H1 (cell line): ENCODE data around the gene MYOM1. TPM values are rescaled to one million over a fixed set of nuclear protein-coding genes. Genes with fewer than 3 reads are reported as not detected.

Source experiments
- CTCF ChIA-PET: fragments of 300-600 bp; sonication (Branson Sonifier 250); formaldehyde crosslinking; loops from one replicate; lab custom pipeline; 2021; ENCODE audit not compliant: partially characterized antibody; lab: Charles Lee
- POLR2A ChIA-PET: fragments of 300-600 bp; sonication (Branson Sonifier 250); formaldehyde crosslinking; loops from one replicate; lab custom pipeline; 2021; ENCODE audit warnings: inconsistent platforms; ENCODE audit not compliant: partially characterized antibody; lab: Charles Lee
- DNase-seq, 2 experiments: peaks; one replicate each; pipeline versions ENCODE4 v3.0.0 to v3.0.0-alpha.2; 2010 to 2022; ENCODE audit warnings: low spot score in 2 of 2, low read depth in 1 of 2, mixed read lengths in 1 of 2
- FAIRE-seq: peaks from 2 replicates; lab custom pipeline; 2011; peaks lifted over from hg19 to GRCh38; lab: Jason Lieb, UNC
- H2AFZ ChIP-seq: 2 replicates; pipeline ENCODE4 v1.8.1; 2012; ENCODE audit warnings: low read length, inconsistent platforms
- H2AK5ac ChIP-seq: 2 replicates; pipeline ENCODE4 v1.6.1; 2013; ENCODE audit warnings: low read depth, low read length
- H2BK120ac ChIP-seq: replicated peaks from 2 replicates; pipeline ENCODE3; 2013; ENCODE audit warnings: low read depth, low read length, inconsistent platforms
- H2BK12ac ChIP-seq: 2 replicates; pipeline ENCODE4 v1.6.1; 2013; ENCODE audit warnings: low read depth, low read length
- H2BK15ac ChIP-seq: 2 replicates; pipeline ENCODE4 v1.6.1; 2013; ENCODE audit warnings: low read length
- H2BK20ac ChIP-seq: 2 replicates; pipeline ENCODE4 v1.6.1; 2013; ENCODE audit warnings: low read length
- H2BK5ac ChIP-seq: 2 replicates; pipeline ENCODE4 v1.6.1; 2013; ENCODE audit warnings: low read depth, low read length
- H3K14ac ChIP-seq: 2 replicates; pipeline ENCODE4 v1.6.1; 2013; ENCODE audit warnings: inconsistent platforms; ENCODE audit not compliant: insufficient read length
- H3K18ac ChIP-seq: 2 replicates; pipeline ENCODE4 v1.6.1; 2013; ENCODE audit warnings: low read length; ENCODE audit errors: extremely low read depth
- H3K23ac ChIP-seq: 2 replicates; pipeline ENCODE4 v1.6.1; 2013; ENCODE audit warnings: inconsistent platforms; ENCODE audit not compliant: insufficient read length
- H3K23me2 ChIP-seq: 2 replicates; pipeline ENCODE4 v1.6.1; 2013; ENCODE audit warnings: low read depth, low read length
- H3K27ac ChIP-seq: 2 replicates; pipeline ENCODE4 v1.6.1; 2011; ENCODE audit warnings: low read depth, low read length, inconsistent platforms
- H3K27me3 ChIP-seq, 4 experiments: replicated peaks in 1 of 4; 1 replicate in 1 of 4; 2 replicates in 3 of 4; pipeline versions ENCODE4 v1.6.1 to v1.8.1; 2011 to 2013; ENCODE audit warnings: low read length in 3 of 4, mild to moderate bottlenecking in 3 of 4, inconsistent platforms in 2 of 4, mixed read lengths in 2 of 4, moderate library complexity in 1 of 4; ENCODE audit not compliant: control insufficient read depth in 3 of 4, insufficient read depth in 3 of 4; ENCODE audit errors: extremely low read depth in 1 of 4
- H3K36me3 ChIP-seq, 4 experiments: 2 replicates each; pipeline versions ENCODE4 v1.6.1 to v1.8.1; 2011 to 2013; ENCODE audit warnings: mild to moderate bottlenecking in 4 of 4, low read length in 3 of 4, moderate library complexity in 2 of 4, control low read depth in 1 of 4, inconsistent platforms in 1 of 4; ENCODE audit not compliant: insufficient read depth in 4 of 4, control insufficient read depth in 2 of 4
- H3K4ac ChIP-seq: replicated peaks from 2 replicates; pipeline ENCODE3; 2013; ENCODE audit warnings: low read length, low read depth, mixed read lengths, inconsistent platforms; ENCODE audit not compliant: insufficient read length
- H3K4me1 ChIP-seq, 4 experiments: replicated peaks in 1 of 4; 1 replicate in 1 of 4; 2 replicates in 3 of 4; pipeline versions ENCODE4 v1.6.1 to v1.8.1; 2011 to 2013; ENCODE audit warnings: low read length in 3 of 4, inconsistent platforms in 2 of 4, mixed read lengths in 1 of 4; ENCODE audit not compliant: insufficient read depth in 4 of 4, control insufficient read depth in 3 of 4
- H3K4me2 ChIP-seq, 2 experiments: 2 replicates each; pipeline versions ENCODE4 v1.6.1 to v1.8.1; 2011 to 2013; ENCODE audit warnings: low read depth in 2 of 2, low read length in 2 of 2, control low read depth in 1 of 2, inconsistent platforms in 1 of 2, mild to moderate bottlenecking in 1 of 2; ENCODE audit not compliant: insufficient read depth in 1 of 2
- H3K4me3 ChIP-seq, 4 experiments: fragments of 200-600, 300-600 bp in 1 of 4; sonication (generic), shearing (Covaris generic), sonication (Bioruptor Twin) in 1 of 4; 2 replicates each; pipeline versions ENCODE4 v1.5.1 to v1.8.1; 2011 to 2016; ENCODE audit warnings: low read length in 4 of 4, low read depth in 3 of 4, control low read depth in 2 of 4, inconsistent platforms in 2 of 4, mild to moderate bottlenecking in 2 of 4, mixed read lengths in 1 of 4, moderate library complexity in 1 of 4; ENCODE audit not compliant: insufficient read depth in 2 of 4; ENCODE audit errors: extremely low read depth in 1 of 4
- H3K56ac ChIP-seq: replicated peaks from 2 replicates; pipeline ENCODE3; 2013; ENCODE audit warnings: low read depth, mild to moderate bottlenecking, mixed read lengths, low read length, inconsistent platforms; ENCODE audit not compliant: insufficient read length
- H3K79me1 ChIP-seq: 2 replicates; pipeline ENCODE4 v1.6.1; 2013; ENCODE audit warnings: low read depth, low read length, control low read depth
- H3K79me2 ChIP-seq, 2 experiments: 2 replicates each; pipeline versions ENCODE4 v1.6.1 to v1.8.1; 2012 to 2013; ENCODE audit warnings: low read length in 2 of 2, mild to moderate bottlenecking in 2 of 2, inconsistent platforms in 1 of 2; ENCODE audit not compliant: insufficient read depth in 2 of 2, control insufficient read depth in 1 of 2
- H3K9ac ChIP-seq, 4 experiments: replicated peaks in 1 of 4; 1 replicate in 1 of 4; 2 replicates in 3 of 4; pipeline versions ENCODE4 v1.6.1 to v1.8.1; 2011 to 2013; ENCODE audit warnings: low read depth in 3 of 4, low read length in 3 of 4, control low read depth in 2 of 4, mild to moderate bottlenecking in 2 of 4, moderate library complexity in 2 of 4, inconsistent platforms in 1 of 4; ENCODE audit errors: extremely low read depth in 1 of 4
- H3K9me3 ChIP-seq, 2 experiments: 2 replicates each; pipeline versions ENCODE4 v1.6.1 to v1.8.1; 2012 to 2013; ENCODE audit warnings: mild to moderate bottlenecking in 2 of 2, moderate library complexity in 2 of 2, control low read depth in 1 of 2, inconsistent platforms in 1 of 2, low read depth in 1 of 2, low read length in 1 of 2, mixed read lengths in 1 of 2; ENCODE audit not compliant: insufficient read depth in 2 of 2
- H4K20me1 ChIP-seq, 2 experiments: replicated peaks in 1 of 2; 2 replicates each; pipeline versions ENCODE3 to v1.8.1; 2011 to 2013; ENCODE audit warnings: inconsistent platforms in 2 of 2, low read length in 2 of 2, mild to moderate bottlenecking in 1 of 2; ENCODE audit not compliant: insufficient read depth in 2 of 2, control insufficient read depth in 1 of 2
- H4K5ac ChIP-seq: 2 replicates; pipeline ENCODE4 v1.6.1; 2013; ENCODE audit warnings: low read length, low read depth, mixed read lengths, inconsistent platforms; ENCODE audit not compliant: insufficient read length
- H4K8ac ChIP-seq: 2 replicates; pipeline ENCODE4 v1.8.0; 2013; ENCODE audit warnings: mild to moderate bottlenecking, moderate library complexity, low read length, inconsistent platforms; ENCODE audit not compliant: insufficient read depth; ENCODE audit errors: extremely low read depth
- H4K91ac ChIP-seq: replicated peaks from 2 replicates; pipeline ENCODE3; 2013; ENCODE audit warnings: low read length, mixed read lengths, inconsistent platforms; ENCODE audit not compliant: insufficient read length
- CTCF ChIP-seq, 3 experiments: IDR thresholded peaks; 1 replicate in 2 of 3; 2 replicates in 1 of 3; pipeline versions ENCODE4 v1.5.1 to v1.6.1; 2011; ENCODE audit warnings: low read length in 3 of 3, mild to moderate bottlenecking in 3 of 3, inconsistent platforms in 2 of 3, low read depth in 1 of 3, moderate library complexity in 1 of 3; ENCODE audit not compliant: insufficient read depth in 1 of 3; ENCODE audit errors: control extremely low read depth in 1 of 3
- POU5F1 ChIP-seq: IDR thresholded peaks from 2 replicates; pipeline ENCODE4 v1.6.1; 2011; ENCODE audit warnings: low read depth, mild to moderate bottlenecking, low read length, moderate library complexity
- RAD21 ChIP-seq, 2 experiments: IDR thresholded peaks in 1 of 2; conservative IDR thresholded peaks in 1 of 2; 2 replicates each; pipeline ENCODE4 v1.6.1; 2011; ENCODE audit warnings: low read depth in 2 of 2, low read length in 2 of 2, improper control_type of control experiment in 1 of 2, inconsistent platforms in 1 of 2, mild to moderate bottlenecking in 1 of 2, moderate library complexity in 1 of 2
- RXRA ChIP-seq: IDR thresholded peaks from 2 replicates; pipeline ENCODE4 v1.6.1; 2011; ENCODE audit warnings: low read depth, mild to moderate bottlenecking, low read length, moderate library complexity; ENCODE audit not compliant: insufficient read depth
- WGBS, 2 experiments: shearing (Covaris generic) in 1 of 2; methylation state at CpG; one replicate each; pipeline versions ENCODE4 v1.1.6 to v1.1.7; 2013 to 2015; ENCODE audit warnings: low lambda C conversion rate in 2 of 2, mixed read lengths in 2 of 2, inconsistent platforms in 1 of 2, low coverage in 1 of 2, missing lambda C conversion rate in 1 of 2; ENCODE audit not compliant: insufficient replicate concordance in 2 of 2, insufficient coverage in 1 of 2, insufficient read length in 1 of 2; ENCODE audit errors: extremely low coverage in 1 of 2, missing lambda C conversion rate in 1 of 2; 5-methylcytosine and 5-hydroxymethylcytosine counted together
- polyA plus RNA-seq, 7 experiments: library from polyadenylated mRNA; depleted of rRNA in 3 of 7; stranded (reverse) in 5 of 7; unstranded in 2 of 7; fragments of >200 nt in 5 of 7; fragments of 200-250 nt in 2 of 7; gene quantifications; 1 replicate in 5 of 7; 2 replicates in 1 of 7; 4 replicates in 1 of 7; pipeline versions ENCODE4 v1.2.1 to v1.2.3, GENCODE V29; 2011 to 2013; ENCODE audit warnings: missing spikeins in 2 of 7, mixed read lengths in 2 of 7
- total RNA-seq: library from RNA; stranded (reverse); fragmentation: NEBNext Ultra II Directional; extraction: Animal tissue kit (Norgen Biotek cat#: 25700); gene quantifications from 2 replicates; pipeline ENCODE4 v1.2.1, GENCODE V29; 2021

MYOM1 gene
- total and polyA plus RNA-seq, 2 of the 8 experiments (the other 6 are each of a cell fraction or from before 2014, with no cell fraction given): 0.06 to 0.32 TPM

DNA sequence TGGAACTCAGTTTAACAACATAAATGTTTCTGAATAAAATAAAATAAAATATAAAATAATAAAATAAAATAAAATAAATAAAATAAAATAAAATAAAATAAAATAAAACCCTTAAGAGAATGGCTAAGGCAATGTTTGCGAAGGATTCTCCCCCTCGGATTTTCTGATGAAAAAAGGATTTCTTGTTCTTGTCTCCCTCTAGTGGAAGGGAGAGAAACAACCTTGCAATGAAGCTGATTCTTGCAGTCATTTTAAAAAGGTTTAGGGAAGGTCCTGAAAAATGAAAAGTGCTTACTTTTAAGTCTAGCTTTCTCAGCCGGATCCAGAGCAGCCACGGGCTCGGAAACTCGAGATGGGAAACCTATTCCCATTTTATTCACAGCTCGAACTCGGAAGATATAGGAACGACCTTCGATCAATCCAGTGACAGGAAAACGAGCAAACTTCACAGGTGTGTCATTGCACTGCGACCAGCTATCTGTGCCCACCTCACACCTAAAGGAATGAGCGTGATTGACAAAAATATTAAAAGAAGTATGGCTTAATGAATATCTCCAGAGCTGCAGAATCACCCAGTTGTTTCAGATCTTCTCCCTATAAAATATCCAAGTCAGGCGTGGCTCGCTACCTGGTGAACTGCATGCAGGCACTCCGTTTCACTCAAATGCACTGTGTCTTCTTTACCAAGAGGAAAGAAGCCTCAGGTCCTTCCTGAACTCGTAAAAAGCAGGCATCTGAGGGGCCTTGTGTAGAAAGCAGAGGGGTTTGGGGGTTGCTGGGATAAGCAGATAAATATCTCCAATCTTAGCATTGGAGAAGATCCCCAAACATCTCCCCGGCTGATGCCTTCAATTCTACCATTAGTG, 68.1 kb downstream of the MYOM1 start:
- 62% methylated on average over 18 of the region's 18 CpGs; no CpG with 5 or more reads in 1 of the 2 experiments for WGBS, 2 experiments
- DNase-seq (no peak), FAIRE-seq (no peak)
- Histone ChIP-seq H2BK5ac (no peak overlapping the region), H3K23ac (no peak overlapping the region), H2AFZ (peak overlapping the region; percentile 97; the same call in 1 of the 2 replicates), H3K56ac (no peak overlapping the region), H2BK120ac (no peak overlapping the region), H4K91ac (no peak overlapping the region), H3K4me2 (no peak overlapping the region), H4K5ac (no peak overlapping the region), H2BK20ac (no peak overlapping the region), H4K8ac (no peak overlapping the region), H3K79me2 (no peaks in the 10 kb centered on the region), H2BK15ac (no peak overlapping the region), H3K9ac (no peak overlapping the region), H3K27me3 (no peaks in the 10 kb centered on the region; a peak in 1 of 7 replicates), H2BK12ac (no peak overlapping the region), H3K79me1 (no peaks in the 10 kb centered on the region), H3K14ac (no peak overlapping the region), H3K27ac (no peak overlapping the region), H3K4ac (no peak overlapping the region), H3K23me2 (no peaks in the 10 kb centered on the region), H4K20me1 (no peaks in the 10 kb centered on the region), H3K4me1 (no peaks in the 10 kb centered on the region), H3K9me3 (no peaks in the 10 kb centered on the region), H3K36me3 (no peaks in the 10 kb centered on the region), H3K18ac (no peak overlapping the region), H3K4me3 (no peak overlapping the region), H2AK5ac (no peak overlapping the region)
- CTCF ChIA-PET: interaction anchor here (0.6 to 5.0 kb wide), 45 partner anchors 9 to 299 kb away, joined by 3 to 22 read pairs (median 3); partner anchors contain the start of genes MYL12A and MYOM1
- TF ChIP-seq RAD21 (IDR thresholded peaks at IDR 0.05 in 1 of 2, conservative IDR thresholded peaks at IDR 0.05 in 1 of 2; ENCODE audit: low read depth in 2 of 2, low read length in 2 of 2): peak; percentile 69 to 71
- no peak for TF ChIP-seq RXRA
- peak in 2 of 3 experiments; percentile 52 to 70; a peak in 2 of 4 replicates for TF ChIP-seq CTCF (IDR thresholded peaks at IDR 0.05; ENCODE audit: control extremely low read depth in 1 of 3, insufficient read depth in 1 of 3, low read depth in 1 of 3, low read length in 3 of 3)
- TF ChIP-seq POU5F1: no peak
- POLR2A ChIA-PET: no interaction called here
